ENCODE results near the gene DNM3. TPM values are rescaled to one million over a fixed set of nuclear protein-coding genes. Genes with fewer than 3 reads are reported as not detected.

Gene DNM3
- total and polyA plus RNA-seq, 2 donors (not counting 3 experiments of a cell fraction or from before 2014, with no cell fraction given), result 1.4 to 2.5 TPM

- no peak overlapping the region for H2AFZ ChIP-seq (ENCODE audit: low read depth, low read length)
- H3K9me3 ChIP-seq (replicated peaks; ENCODE audit: control insufficient read depth, insufficient read depth, low read length), result no peaks in the 10 kb centered on the region
- POLR2A ChIA-PET, result no interaction called here
- no peaks in the 10 kb centered on the region for H3K27me3 ChIP-seq (ENCODE audit: control insufficient read depth in 2 of 2, insufficient read depth in 2 of 2, low read length in 2 of 2)
- H3K9me1 ChIP-seq (replicated peaks; ENCODE audit: control insufficient read depth, extremely low read depth, insufficient read depth, low read length), result no peaks in the 10 kb centered on the region
- H3K27ac ChIP-seq (ENCODE audit: insufficient read depth, low read depth, low read length), result no peak overlapping the region
- no peak overlapping the region for H3K4me2 ChIP-seq (ENCODE audit: insufficient read depth, low read length)
- no peak overlapping the region for H3K9ac ChIP-seq (replicated peaks; ENCODE audit: extremely low read depth, insufficient read depth, low read length)
- CTCF ChIA-PET, result interaction anchor here (1.1 to 6.1 kb wide), 2 partner anchors 78 to 401 kb away, joined by 3 to 73 read pairs; no protein-coding TSS in a partner anchor
- BruUV-seq (replicated peaks), result no TSS peak
- FAIRE-seq (no peak), DNase-seq (ENCODE audit: low read depth, low spot score) (no peak)
- peaks cover 14% of the 10 kb centered on the region for H3K4me1 ChIP-seq (ENCODE audit: control insufficient read depth, extremely low read depth, insufficient read depth, low read length)
- TF ChIP-seq POLR2A (IDR thresholded peaks at IDR 0.05; ENCODE audit: low read depth, low read length), result no peak
- H3K79me2 ChIP-seq (ENCODE audit: control insufficient read depth, insufficient read depth, low read length), result no peaks in the 10 kb centered on the region
- intact Hi-C loops (cut with micrococcal nuclease), result no loop called here
- no peaks in the 10 kb centered on the region for H3K36me3 ChIP-seq (ENCODE audit: control insufficient read depth in 2 of 2, extremely low read depth in 1 of 2, insufficient read depth in 2 of 2, low read length in 2 of 2)
- dilution Hi-C loops (cut with MboI; ENCODE audit: extremely low pct_ligation_motif_present, low sequenced_read_pairs), result loop anchor here (25.0 kb wide), 1 partner anchor 391 kb away; no protein-coding TSS in a partner anchor
- no peaks in the 10 kb centered on the region for H4K20me1 ChIP-seq (replicated peaks; ENCODE audit: control insufficient read depth, extremely low read depth, insufficient read depth, low read length)
- no peak overlapping the region for H3K4me3 ChIP-seq (replicated peaks in 1 of 3; ENCODE audit: insufficient read depth in 1 of 3, low read depth in 1 of 3, low read length in 3 of 3)
Measured at GRCh38 chr1:172402878-172403569, 561.7 kb downstream of the DNM3 start.

DNA sequence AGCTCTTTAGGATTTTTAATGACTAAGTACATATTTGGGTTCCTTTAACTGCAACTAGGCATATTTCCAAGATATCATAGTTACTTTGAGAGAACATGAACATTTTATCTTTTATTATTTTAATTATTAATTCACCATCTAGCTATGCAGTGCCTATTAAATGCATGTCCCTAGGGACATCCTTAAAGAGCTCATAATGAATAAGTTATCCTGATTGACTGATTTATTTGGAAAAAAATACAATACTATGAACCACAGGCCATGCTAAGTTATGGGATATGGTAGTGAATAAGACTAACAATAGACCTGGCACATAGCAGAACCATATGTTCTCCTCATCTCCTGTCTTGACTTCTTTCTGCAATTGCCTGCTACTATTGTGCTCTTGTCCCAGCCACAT is 562.8 kb downstream of the DNM3 start:
- ChIA-PET CTCF (interaction anchor here (1.6 to 6.1 kb wide), 3 partner anchors 12 to 402 kb away, joined by 3 to 73 read pairs (median 8); no protein-coding TSS in a partner anchor), POLR2A (no interaction called here)

More for the DNA sequence above, 562.8 kb downstream of the DNM3 start:
- dilution Hi-C loops (cut with MboI; ENCODE audit: extremely low pct_ligation_motif_present, low sequenced_read_pairs) (loop anchor here (25.0 kb wide), 1 partner anchor 392 kb away; no protein-coding TSS in a partner anchor), intact Hi-C loops (cut with micrococcal nuclease) (no loop called here)
- Histone ChIP-seq H3K9me3 (replicated peaks; ENCODE audit: control insufficient read depth, insufficient read depth, low read length) (no peaks in the 10 kb centered on the region), H3K4me1 (ENCODE audit: control insufficient read depth, extremely low read depth, insufficient read depth, low read length) (peaks cover 5% of the 10 kb centered on the region), H3K4me2 (ENCODE audit: insufficient read depth, low read length) (no peak overlapping the region), H4K20me1 (replicated peaks; ENCODE audit: control insufficient read depth, extremely low read depth, insufficient read depth, low read length) (no peaks in the 10 kb centered on the region), H3K79me2 (ENCODE audit: control insufficient read depth, insufficient read depth, low read length) (no peaks in the 10 kb centered on the region), H2AFZ (ENCODE audit: low read depth, low read length) (no peak overlapping the region), H3K9me1 (replicated peaks; ENCODE audit: control insufficient read depth, extremely low read depth, insufficient read depth, low read length) (no peaks in the 10 kb centered on the region), H3K9ac (replicated peaks; ENCODE audit: extremely low read depth, insufficient read depth, low read length) (no peak overlapping the region), H3K27me3 (ENCODE audit: control insufficient read depth in 2 of 2, insufficient read depth in 2 of 2, low read length in 2 of 2) (no peaks in the 10 kb centered on the region), H3K27ac (ENCODE audit: insufficient read depth, low read depth, low read length) (no peak overlapping the region), H3K4me3 (replicated peaks in 1 of 3; ENCODE audit: insufficient read depth in 1 of 3, low read depth in 1 of 3, low read length in 3 of 3) (no peak overlapping the region), H3K36me3 (ENCODE audit: control insufficient read depth in 2 of 2, extremely low read depth in 1 of 2, insufficient read depth in 2 of 2, low read length in 2 of 2) (no peaks in the 10 kb centered on the region)
- TF ChIP-seq POLR2A (IDR thresholded peaks at IDR 0.05; ENCODE audit: low read depth, low read length) (no peak), EZH2 (IDR thresholded peaks at IDR 0.05; ENCODE audit: borderline replicate concordance, low read depth, low read length, severe bottlenecking) (no peak), JUN (IDR thresholded peaks at IDR 0.05; ENCODE audit: borderline replicate concordance, insufficient read depth, insufficient read length, low read depth) (no peak), FOS (IDR thresholded peaks at IDR 0.05; ENCODE audit: borderline replicate concordance, insufficient read depth, low read length) (no peak), MYC (IDR thresholded peaks at IDR 0.05; ENCODE audit: low read depth, low read length) (no peak), GATA2 (IDR thresholded peaks at IDR 0.05; ENCODE audit: insufficient read depth, insufficient read length, low read depth, low read length) (no peak), POLR2AphosphoS5 (IDR thresholded peaks at IDR 0.05; ENCODE audit: insufficient read depth, low read depth, low read length) (no peak)
- TF ChIP-seq, protein P1, sequence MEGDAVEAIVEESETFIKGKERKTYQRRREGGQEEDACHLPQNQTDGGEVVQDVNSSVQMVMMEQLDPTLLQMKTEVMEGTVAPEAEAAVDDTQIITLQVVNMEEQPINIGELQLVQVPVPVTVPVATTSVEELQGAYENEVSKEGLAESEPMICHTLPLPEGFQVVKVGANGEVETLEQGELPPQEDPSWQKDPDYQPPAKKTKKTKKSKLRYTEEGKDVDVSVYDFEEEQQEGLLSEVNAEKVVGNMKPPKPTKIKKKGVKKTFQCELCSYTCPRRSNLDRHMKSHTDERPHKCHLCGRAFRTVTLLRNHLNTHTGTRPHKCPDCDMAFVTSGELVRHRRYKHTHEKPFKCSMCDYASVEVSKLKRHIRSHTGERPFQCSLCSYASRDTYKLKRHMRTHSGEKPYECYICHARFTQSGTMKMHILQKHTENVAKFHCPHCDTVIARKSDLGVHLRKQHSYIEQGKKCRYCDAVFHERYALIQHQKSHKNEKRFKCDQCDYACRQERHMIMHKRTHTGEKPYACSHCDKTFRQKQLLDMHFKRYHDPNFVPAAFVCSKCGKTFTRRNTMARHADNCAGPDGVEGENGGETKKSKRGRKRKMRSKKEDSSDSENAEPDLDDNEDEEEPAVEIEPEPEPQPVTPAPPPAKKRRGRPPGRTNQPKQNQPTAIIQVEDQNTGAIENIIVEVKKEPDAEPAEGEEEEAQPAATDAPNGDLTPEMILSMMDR (IDR thresholded peaks at IDR 0.05; ENCODE audit: extremely low read depth in 1 of 2, insufficient read depth in 1 of 2, low read depth in 1 of 2, low read length in 2 of 2), result no peak
- FAIRE-seq, result no peak
- no peak for DNase-seq (ENCODE audit: low read depth, low spot score)
- BruUV-seq (replicated peaks), result no TSS peak
